Right cardiac atrium (tissue), 5 donors: Measurements from ENCODE around the gene TIMELESS. TPM values are rescaled to one million over a fixed set of nuclear protein-coding genes. Genes with fewer than 3 reads are reported as not detected.

Source experiments
- ATAC-seq, 2 donors: fragments of 200-7000 bp; cut with Tn5 transposase; one replicate each; pipeline versions ENCODE4 v1.8.0 to v1.9.1; 2020; ENCODE audit warnings: moderate library complexity in 2 of 2, mild to moderate bottlenecking in 1 of 2
- DNase-seq, 3 donors: peaks; one replicate each; pipeline ENCODE4 v3.0.0-alpha.2; 2020
- H3K27ac ChIP-seq: one replicate; pipeline ENCODE4 v1.5.1; 2013; ENCODE audit warnings: mild to moderate bottlenecking, low read length, control low read depth, moderate library complexity
- H3K27me3 ChIP-seq: one replicate; pipeline ENCODE4 v1.6.1; 2013; ENCODE audit not compliant: control insufficient read depth, insufficient read depth
- H3K4me1 ChIP-seq: one replicate; pipeline ENCODE4 v1.6.1; 2013; ENCODE audit warnings: low read length; ENCODE audit not compliant: control insufficient read depth, insufficient read depth
- H3K4me3 ChIP-seq: one replicate; pipeline ENCODE4 v1.5.1; 2013; ENCODE audit warnings: low read length, control low read depth
- H3K9me3 ChIP-seq: one replicate; pipeline ENCODE4 v1.6.1; 2013; ENCODE audit warnings: low read length; ENCODE audit not compliant: control insufficient read depth
- WGBS: extraction: QIAGEN DNeasy Blood & Tissue Kit; methylation state at CpG from one replicate; pipeline ENCODE4 v1.1.7; 2013; 5-methylcytosine and 5-hydroxymethylcytosine counted together
- intact Hi-C, 4 donors: fragments of 100-400 bp; cut with DNase I; formaldehyde crosslinking; loops; one replicate each; pipeline versions ENCODE4 v1.11.0 to v1.14.0; 2022 to 2023
- polyA plus RNA-seq: library from polyadenylated mRNA; stranded (reverse); fragments of 200-250 nt; gene quantifications from one replicate; pipeline ENCODE4 v1.2.3, GENCODE V29; 2013
- total RNA-seq, 4 donors: library from RNA; stranded (reverse); fragmentation: NEBNext Ultra II Directional; extraction: Animal tissue kit (Norgen Biotek cat#: 25700); gene quantifications; one replicate each; pipeline ENCODE4 v1.2.1, GENCODE V29; 2021
- donor health status: healthy with polysubstance abuse.
- donor health status: DM: no; HTN: yes; CAD: no.
- donor health status: DM: no; HTN: no; CAD: no.
- donor health status: DM: no; HTN: yes; CAD: no; lungs with severe emphysema.
- donor health status: DM: yes; HTN: yes; CAD: no.

TIMELESS gene
- total and polyA plus RNA-seq, 5 donors = 2.2 to 3.9 (median 3.6) TPM

DNA sequence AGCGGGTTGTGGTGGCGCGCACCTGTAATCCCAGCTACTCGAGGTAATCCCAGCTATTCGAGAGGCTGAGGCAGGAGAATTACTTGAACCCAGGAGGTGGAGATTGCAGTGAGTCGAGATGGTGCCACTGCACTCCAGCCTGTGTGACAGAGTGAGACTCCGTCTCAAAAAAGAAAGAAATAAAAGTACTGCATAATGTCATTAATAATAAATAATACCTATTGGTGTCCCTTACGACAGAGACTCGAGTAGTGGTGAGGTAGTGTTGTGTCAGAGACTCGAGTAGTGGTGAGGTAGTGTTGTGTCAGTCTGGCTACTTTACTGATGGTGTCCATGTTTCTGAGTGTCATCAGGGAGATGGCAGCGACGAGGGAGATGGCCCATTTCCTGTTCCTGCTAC is 37.5 kb upstream of the TIMELESS start:
- ATAC-seq = no peak
- no peak for DNase-seq
- H3K27ac ChIP-seq = no peak overlapping the region
- intact Hi-C loops = no loop called here
- H3K4me3 ChIP-seq = no peak overlapping the region
- H3K4me1 ChIP-seq = no peaks in the 10 kb centered on the region
- 83% methylated on average over 12 of the region's 12 CpGs for WGBS
- H3K9me3 ChIP-seq = no peaks in the 10 kb centered on the region
- H3K27me3 ChIP-seq = no peaks in the 10 kb centered on the region

GRCh38 chr12:56484566-56484965 is 35.3 kb upstream of the TIMELESS start:
- ATAC-seq (no peak), DNase-seq (no peak)
- Histone ChIP-seq H3K9me3 (no peaks in the 10 kb centered on the region), H3K4me3 (no peak overlapping the region), H3K4me1 (no peaks in the 10 kb centered on the region), H3K27me3 (no peaks in the 10 kb centered on the region), H3K27ac (no peak overlapping the region)
- 90% methylated on average over 1 of the region's 1 CpG for WGBS
- intact Hi-C loops = no loop called here

- intact Hi-C loops = no loop called here
- DNase-seq = no peak
- H3K27me3 ChIP-seq = no peaks in the 10 kb centered on the region
- H3K9me3 ChIP-seq = no peaks in the 10 kb centered on the region
- H3K27ac ChIP-seq = no peak overlapping the region
- H3K4me1 ChIP-seq = no peaks in the 10 kb centered on the region
- no peak overlapping the region for H3K4me3 ChIP-seq
- no peak for ATAC-seq
- WGBS = 91% methylated on average over 7 of the region's 7 CpGs
Measured at GRCh38 chr12:56479625-56480024, 30.4 kb upstream of the TIMELESS start.

- no peak for ATAC-seq
- no peak overlapping the region for H3K4me3 ChIP-seq
- WGBS = 90% methylated on average over 6 of the region's 6 CpGs
- H3K27ac ChIP-seq = no peak overlapping the region
- no peaks in the 10 kb centered on the region for H3K4me1 ChIP-seq
- no peaks in the 10 kb centered on the region for H3K9me3 ChIP-seq
- no peaks in the 10 kb centered on the region for H3K27me3 ChIP-seq
- intact Hi-C loops = no loop called here
- no peak for DNase-seq
Measured at GRCh38 chr12:56477521-56478225, 28.4 kb upstream of the TIMELESS start.

- Histone ChIP-seq H3K9me3 (no peaks in the 10 kb centered on the region), H3K27ac (no peak overlapping the region), H3K4me3 (no peak overlapping the region), H3K4me1 (no peaks in the 10 kb centered on the region), H3K27me3 (no peaks in the 10 kb centered on the region)
- ATAC-seq (peak; percentile 7 to 38), DNase-seq (no peak)
- intact Hi-C loops = no loop called here
- 97% methylated on average over 1 of the region's 1 CpG for WGBS
Measured at GRCh38 chr12:56476972-56477432, 27.8 kb upstream of the TIMELESS start.

DNA sequence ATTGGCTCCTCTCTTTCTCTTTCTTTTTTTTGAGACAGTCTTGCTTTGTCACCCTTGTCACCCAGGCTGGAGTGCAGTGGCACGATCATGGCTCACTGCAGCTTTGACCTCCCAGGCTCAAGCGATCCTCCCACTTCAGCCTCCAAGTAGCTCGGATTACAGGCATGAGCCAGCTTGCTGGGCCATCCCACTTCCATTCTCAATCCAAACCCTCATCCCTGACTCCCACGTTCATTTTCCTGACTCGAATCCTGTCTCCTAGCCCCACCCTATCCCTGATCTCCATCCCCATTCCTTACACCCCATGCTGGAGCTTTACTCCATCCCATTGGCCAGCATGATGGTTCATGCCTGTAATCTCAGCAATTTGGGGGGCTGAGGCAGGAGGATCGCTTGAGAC is 26.9 kb upstream of the TIMELESS start:
- Histone ChIP-seq H3K27ac (no peak overlapping the region), H3K27me3 (no peaks in the 10 kb centered on the region), H3K4me1 (no peaks in the 10 kb centered on the region), H3K9me3 (no peaks in the 10 kb centered on the region), H3K4me3 (no peak overlapping the region)
- no peak for DNase-seq
- intact Hi-C loops = no loop called here
- 84% methylated on average over 6 of the region's 6 CpGs for WGBS
- no peak for ATAC-seq

- DNase-seq (no peak), ATAC-seq (no peak)
- H3K27ac ChIP-seq = no peak overlapping the region
- H3K4me3 ChIP-seq = no peak overlapping the region
- no peaks in the 10 kb centered on the region for H3K27me3 ChIP-seq
- H3K9me3 ChIP-seq = no peaks in the 10 kb centered on the region
- intact Hi-C loops = no loop called here
- peaks cover 1% of the 10 kb centered on the region for H3K4me1 ChIP-seq
- WGBS = 92% methylated on average over 9 of the region's 9 CpGs
Measured at GRCh38 chr12:56474389-56474788, 25.2 kb upstream of the TIMELESS start.

GRCh38 chr12:56469007-56469930 is 20.0 kb upstream of the TIMELESS start:
- WGBS = 43% methylated on average over 19 of the region's 19 CpGs
- ATAC-seq (peak; percentile 59 to 61), DNase-seq (peak; percentile 41 to 69 (median 69))
- Histone ChIP-seq H3K9me3 (no peaks in the 10 kb centered on the region), H3K27me3 (no peaks in the 10 kb centered on the region), H3K27ac (peak overlapping the region; percentile 55), H3K4me1 (peaks cover 6% of the 10 kb centered on the region), H3K4me3 (peak overlapping the region; percentile 87)
- intact Hi-C loops = loop anchor here in 2 of 4 donors (5.0 to 10.0 kb wide), 2 partner anchors 134 to 277 kb away; partner anchors contain the start of genes IL23A (in 1 of the 2) and PAN2 (in 1 of the 2)

DNA sequence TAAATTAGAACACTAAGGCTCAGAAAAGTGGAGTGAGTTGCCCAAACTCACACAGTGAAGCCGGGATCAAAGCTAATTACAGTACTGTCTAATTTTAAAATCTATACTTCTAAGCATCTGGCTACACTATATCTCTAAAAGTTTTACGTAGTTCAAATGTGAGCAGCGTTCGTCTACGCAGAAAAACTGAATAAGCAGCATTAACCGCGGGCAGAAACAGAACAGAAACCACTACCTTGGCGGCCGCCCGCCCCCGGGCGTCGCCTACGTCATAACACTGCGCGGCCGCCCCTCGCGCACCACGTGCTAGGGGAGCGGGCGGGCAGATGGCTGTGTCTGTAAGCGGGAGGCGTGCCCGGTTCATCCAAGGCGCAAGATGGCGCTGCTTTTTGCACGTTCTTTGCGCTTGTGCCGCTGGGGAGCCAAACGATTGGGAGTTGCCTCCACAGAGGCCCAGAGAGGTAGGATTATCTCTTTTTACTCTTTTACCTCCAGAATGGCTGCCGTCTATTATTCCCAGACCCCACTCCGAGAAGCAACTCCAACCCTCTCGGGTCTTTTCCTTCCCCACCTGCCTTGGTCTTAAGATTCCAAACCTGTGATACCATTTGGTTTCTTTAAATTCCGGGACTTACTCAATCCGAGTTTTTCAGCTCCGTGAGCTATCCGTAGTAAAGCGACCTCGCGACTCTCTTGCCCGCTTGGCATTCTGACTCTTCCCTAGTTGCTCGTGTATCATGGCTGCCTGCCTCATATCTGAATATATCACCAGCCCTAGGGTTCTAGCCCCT is 19.2 kb upstream of the TIMELESS start, which contains the start of gene SPRYD4:
TSS of gene SPRYD4 (plus strand) at position 363 of the 791 bp plus-strand sequence. CDS start at position 377, 14 bp downstream.
- Histone ChIP-seq H3K27ac (peak within 1 kb of the TSS; percentile 55), H3K27me3 (no peaks in the 10 kb centered on the region), H3K4me3 (peak within 1 kb of the TSS; percentile 87), H3K4me1 (peaks cover 6% of the 10 kb centered on the region), H3K9me3 (no peaks in the 10 kb centered on the region)
- intact Hi-C loops = loop anchor here in 2 of 4 donors (5.0 to 10.0 kb wide), 2 partner anchors 134 to 276 kb away; partner anchors contain the start of genes IL23A (in 1 of the 2) and PAN2 (in 1 of the 2)
- DNase-seq = peak; percentile 94 to 98 (median 97)
- peak; percentile 97 to 98 for ATAC-seq
- WGBS = under 1% methylated on average over 43 of the region's 43 CpGs

DNA sequence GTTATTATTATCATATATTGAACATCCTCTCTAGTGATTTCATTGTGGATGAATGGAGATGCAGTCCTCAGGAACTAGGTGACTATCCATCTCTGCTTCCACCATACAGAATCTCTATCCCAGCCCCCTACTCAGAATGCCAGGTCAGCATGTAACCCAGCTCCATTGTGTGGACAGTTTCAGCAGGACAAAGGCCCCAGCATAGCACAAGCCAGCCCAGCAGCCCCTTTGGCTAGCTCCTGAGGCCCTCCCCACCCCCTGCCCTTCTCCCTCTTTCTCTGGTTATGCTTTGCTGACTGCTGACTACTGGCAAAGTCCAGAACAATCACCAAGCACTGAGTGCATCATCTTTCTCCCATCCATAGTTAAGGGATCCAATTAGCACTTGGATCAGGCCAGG is 13.3 kb upstream of the TIMELESS start:
- intact Hi-C loops = loop anchor here in 1 of 4 donors (5.0 to 10.0 kb wide), 3 partner anchors 128 to 335 kb away; partner anchors contain the start of genes ESYT1, IL23A and PAN2
- ATAC-seq = no peak
- Histone ChIP-seq H3K27me3 (no peaks in the 10 kb centered on the region), H3K4me1 (no peaks in the 10 kb centered on the region), H3K9me3 (no peaks in the 10 kb centered on the region), H3K4me3 (no peak overlapping the region), H3K27ac (no peak overlapping the region)
- DNase-seq = no peak
